OCI-LY7 (cell line): ENCODE measurements around the gene RRP1B.

Source experiments
- EZH2phosphoT487 ChIP-seq: fragments of 200-600 bp; sonication (generic); IDR thresholded peaks from 2 replicates; pipeline ENCODE4 v1.6.1; 2018; ENCODE audit warnings: low read depth, borderline replicate concordance, mild to moderate bottlenecking, mixed run types, antibody characterized with exemption, low read length, moderate library complexity, mixed read lengths
- TF ChIP-seq, protein P1 (sequence below): fragments of 200-600 bp; sonication (generic); conservative IDR thresholded peaks from 2 replicates; pipeline ENCODE4 v1.5.1; 2014; ENCODE audit warnings: mild to moderate bottlenecking, antibody characterized with exemption, low read length, moderate library complexity, mixed read lengths

GRCh38 chr21:43697758-43698643 is 38.6 kb downstream of the RRP1B start:
- TF ChIP-seq, protein P1, sequence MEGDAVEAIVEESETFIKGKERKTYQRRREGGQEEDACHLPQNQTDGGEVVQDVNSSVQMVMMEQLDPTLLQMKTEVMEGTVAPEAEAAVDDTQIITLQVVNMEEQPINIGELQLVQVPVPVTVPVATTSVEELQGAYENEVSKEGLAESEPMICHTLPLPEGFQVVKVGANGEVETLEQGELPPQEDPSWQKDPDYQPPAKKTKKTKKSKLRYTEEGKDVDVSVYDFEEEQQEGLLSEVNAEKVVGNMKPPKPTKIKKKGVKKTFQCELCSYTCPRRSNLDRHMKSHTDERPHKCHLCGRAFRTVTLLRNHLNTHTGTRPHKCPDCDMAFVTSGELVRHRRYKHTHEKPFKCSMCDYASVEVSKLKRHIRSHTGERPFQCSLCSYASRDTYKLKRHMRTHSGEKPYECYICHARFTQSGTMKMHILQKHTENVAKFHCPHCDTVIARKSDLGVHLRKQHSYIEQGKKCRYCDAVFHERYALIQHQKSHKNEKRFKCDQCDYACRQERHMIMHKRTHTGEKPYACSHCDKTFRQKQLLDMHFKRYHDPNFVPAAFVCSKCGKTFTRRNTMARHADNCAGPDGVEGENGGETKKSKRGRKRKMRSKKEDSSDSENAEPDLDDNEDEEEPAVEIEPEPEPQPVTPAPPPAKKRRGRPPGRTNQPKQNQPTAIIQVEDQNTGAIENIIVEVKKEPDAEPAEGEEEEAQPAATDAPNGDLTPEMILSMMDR, result no peak
- no peak for TF ChIP-seq EZH2phosphoT487
